GM12875 (cell line): ENCODE measurements around the gene PAMR1.

ENCODE experiments used
- H3K4me3 ChIP-seq: one replicate; pipeline ENCODE4 v1.5.1; 2011; ENCODE audit warnings: low read depth, low read length, control low read depth
- CTCF ChIP-seq: IDR thresholded peaks from 2 replicates; pipeline ENCODE4 v1.5.1; 2011; ENCODE audit warnings: low read depth, mild to moderate bottlenecking, control low read depth, inconsistent platforms, low read length, moderate library complexity, borderline replicate concordance; ENCODE audit not compliant: insufficient read depth

PAMR1 gene

GRCh38 chr11:35517481-35517880 is 7.9 kb downstream of the PAMR1 start:
- H3K4me3 ChIP-seq, result no peak overlapping the region
- TF ChIP-seq CTCF, result no peak

GRCh38 chr11:35516403-35516802 is 9.0 kb downstream of the PAMR1 start:
- no peak for TF ChIP-seq CTCF
- H3K4me3 ChIP-seq, result no peak overlapping the region

DNA sequence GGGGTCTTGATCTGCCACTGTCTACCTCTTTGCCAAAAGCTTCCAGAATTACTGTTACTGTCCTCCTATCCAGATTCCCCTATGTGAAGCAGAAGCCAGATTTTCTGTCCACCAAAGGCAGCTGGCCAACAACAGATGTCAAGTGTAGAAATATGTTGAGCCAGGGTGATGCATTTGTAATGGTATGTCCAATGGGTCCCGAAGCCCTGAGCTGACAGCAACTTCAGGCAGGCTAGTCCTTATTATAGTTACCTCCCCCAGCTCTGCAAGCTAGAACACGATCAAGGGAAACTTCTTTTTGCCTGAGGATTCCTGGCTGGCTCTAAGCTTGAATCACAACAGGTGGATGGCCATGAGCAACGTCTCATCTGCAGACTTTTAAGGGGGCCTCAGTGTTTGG is 10.2 kb downstream of the PAMR1 start:
- no peak for TF ChIP-seq CTCF
- no peak overlapping the region for H3K4me3 ChIP-seq

GRCh38 chr11:35514481-35514880 is 10.9 kb downstream of the PAMR1 start:
- no peak overlapping the region for H3K4me3 ChIP-seq
- TF ChIP-seq CTCF, result no peak

DNA sequence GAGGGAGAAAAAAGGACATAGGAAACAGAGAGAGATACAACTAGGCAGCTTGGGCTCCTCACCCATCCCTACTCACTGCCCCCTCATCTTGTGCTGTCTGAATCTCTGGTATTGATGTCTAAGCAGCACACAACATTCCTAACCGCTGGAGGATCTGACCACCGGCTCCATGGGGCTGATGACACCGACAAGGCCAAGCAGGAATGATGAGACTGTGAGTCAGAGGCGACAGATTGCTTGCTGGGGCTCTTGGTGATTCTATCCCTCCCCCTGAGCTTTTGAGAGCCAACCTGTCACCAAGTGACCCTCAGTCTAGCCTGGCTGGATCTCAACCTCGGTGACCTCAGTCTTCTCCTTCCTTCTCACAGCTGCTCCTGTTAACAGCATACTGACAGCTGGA is 13.8 kb downstream of the PAMR1 start:
- H3K4me3 ChIP-seq, result no peak overlapping the region
- no peak for TF ChIP-seq CTCF

GRCh38 chr11:35507688-35508087 is 17.7 kb downstream of the PAMR1 start:
- H3K4me3 ChIP-seq, result no peak overlapping the region
- TF ChIP-seq CTCF, result no peak

GRCh38 chr11:35501776-35502175 is 23.6 kb downstream of the PAMR1 start:
- no peak for TF ChIP-seq CTCF
- no peak overlapping the region for H3K4me3 ChIP-seq
